GM12873 (cell line): Measurements from ENCODE around the gene CDH2.

Source experiments
- TF ChIP-seq, protein P1 (sequence below): IDR thresholded peaks from 2 replicates; pipeline ENCODE4 v1.5.1; 2012; ENCODE audit warnings: low read depth, mild to moderate bottlenecking, moderate library complexity, low read length, control low read depth; ENCODE audit not compliant: insufficient read depth; ENCODE audit errors: missing control alignments

The CDH2 gene

GRCh38 chr18:28127228-28127627, 49.7 kb downstream of the CDH2 start:
- TF ChIP-seq, protein P1, sequence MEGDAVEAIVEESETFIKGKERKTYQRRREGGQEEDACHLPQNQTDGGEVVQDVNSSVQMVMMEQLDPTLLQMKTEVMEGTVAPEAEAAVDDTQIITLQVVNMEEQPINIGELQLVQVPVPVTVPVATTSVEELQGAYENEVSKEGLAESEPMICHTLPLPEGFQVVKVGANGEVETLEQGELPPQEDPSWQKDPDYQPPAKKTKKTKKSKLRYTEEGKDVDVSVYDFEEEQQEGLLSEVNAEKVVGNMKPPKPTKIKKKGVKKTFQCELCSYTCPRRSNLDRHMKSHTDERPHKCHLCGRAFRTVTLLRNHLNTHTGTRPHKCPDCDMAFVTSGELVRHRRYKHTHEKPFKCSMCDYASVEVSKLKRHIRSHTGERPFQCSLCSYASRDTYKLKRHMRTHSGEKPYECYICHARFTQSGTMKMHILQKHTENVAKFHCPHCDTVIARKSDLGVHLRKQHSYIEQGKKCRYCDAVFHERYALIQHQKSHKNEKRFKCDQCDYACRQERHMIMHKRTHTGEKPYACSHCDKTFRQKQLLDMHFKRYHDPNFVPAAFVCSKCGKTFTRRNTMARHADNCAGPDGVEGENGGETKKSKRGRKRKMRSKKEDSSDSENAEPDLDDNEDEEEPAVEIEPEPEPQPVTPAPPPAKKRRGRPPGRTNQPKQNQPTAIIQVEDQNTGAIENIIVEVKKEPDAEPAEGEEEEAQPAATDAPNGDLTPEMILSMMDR: no peak

GRCh38 chr18:28126768-28127167, 50.2 kb downstream of the CDH2 start:
- TF ChIP-seq, protein P1: no peak

- TF ChIP-seq, protein P1: no peak
Observed at GRCh38 chr18:28125051-28125450, 51.9 kb downstream of the CDH2 start.

DNA sequence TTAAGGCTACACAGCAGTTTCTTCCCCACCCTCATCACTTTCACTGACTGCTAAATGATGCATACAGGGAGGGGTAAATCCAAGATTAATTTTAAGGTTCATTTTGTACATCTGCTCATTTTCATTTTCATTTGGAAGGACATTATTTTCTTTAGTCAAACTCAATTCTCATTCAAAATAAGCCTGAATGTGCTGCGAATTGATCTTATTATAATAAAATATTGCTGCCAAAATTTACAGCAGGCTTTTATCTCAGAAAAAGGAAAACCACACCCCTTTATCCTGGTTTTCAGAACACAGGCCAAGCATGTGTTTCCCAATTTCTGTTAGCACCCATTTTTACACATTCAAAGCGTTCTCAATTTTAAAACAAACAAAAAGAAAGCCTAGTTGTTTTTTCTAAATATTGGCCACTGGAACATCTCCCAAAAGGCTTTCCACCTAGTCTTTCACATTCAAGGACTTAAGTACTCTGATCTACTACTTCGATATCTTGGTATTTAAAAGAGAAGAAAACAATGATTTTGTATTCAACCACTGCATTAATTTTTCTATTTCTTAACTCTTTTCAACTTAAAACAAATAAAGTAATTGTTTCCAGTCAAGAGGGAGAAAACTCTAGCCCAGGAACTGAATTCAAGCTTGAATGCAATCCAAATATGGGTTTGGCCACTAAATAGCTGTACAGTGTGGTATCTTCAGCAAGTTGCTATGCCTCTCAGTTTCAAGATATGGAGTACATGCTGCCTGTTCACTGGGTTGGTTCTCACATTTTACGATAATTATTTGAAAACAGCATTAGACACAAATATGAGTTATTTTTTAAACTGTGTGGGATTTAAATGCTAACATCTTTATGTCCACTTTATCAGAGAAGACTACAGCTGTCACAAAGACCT, 52.5 kb downstream of the CDH2 start:
- TF ChIP-seq, protein P1: no peak

GRCh38 chr18:28123401-28124030, 53.4 kb downstream of the CDH2 start:
- TF ChIP-seq, protein P1: no peak

- TF ChIP-seq, protein P1: no peak
Observed at GRCh38 chr18:28120828-28121515, 56.0 kb downstream of the CDH2 start.

DNA sequence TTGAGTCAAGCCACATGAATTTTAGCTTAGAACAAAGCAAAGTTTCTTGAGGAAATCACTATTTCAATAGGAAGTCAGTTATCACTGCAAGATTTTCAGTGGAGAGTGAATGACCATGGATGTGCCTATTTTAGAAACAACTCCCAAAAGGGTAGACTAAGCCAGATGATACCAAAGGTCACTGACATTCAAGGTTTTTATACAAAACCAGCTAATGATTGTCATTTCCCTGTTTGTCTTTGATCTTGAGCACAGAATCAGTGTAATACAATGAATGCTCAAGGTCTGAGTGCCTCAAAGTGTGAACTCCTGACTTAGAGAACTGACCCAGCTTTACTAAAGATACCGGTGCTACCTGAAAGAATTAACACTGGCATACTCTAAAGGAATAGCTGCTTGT, 60.5 kb downstream of the CDH2 start:
- TF ChIP-seq, protein P1: no peak
